Activated T-cell treated with anti-CD3 and anti-CD28 coated beads for 24 hours (primary cell): ENCODE measurements around the gene STIP1.
"Not testable (repeated sequence)": the region's sequence is repeated elsewhere in the genome, so short reads cannot be mapped to it uniquely, and the experiment has no call there.

Source experiments
- DNase-seq: peaks from one replicate; pipeline ENCODE4 v3.0.0-alpha.2; 2020; ENCODE audit warnings: low read depth

The STIP1 gene

GRCh38 chr11:64157631-64158394 lies 28.2 kb upstream of the STIP1 start:
- DNase-seq, result no peak

- no peak for DNase-seq
Measured at GRCh38 chr11:64161037-64161436, 24.9 kb upstream of the STIP1 start.

GRCh38 chr11:64162769-64163168 lies 23.2 kb upstream of the STIP1 start:
- not testable (repeated sequence) for DNase-seq

GRCh38 chr11:64163951-64164350 lies 22.0 kb upstream of the STIP1 start:
- DNase-seq, result no peak

GRCh38 chr11:64164392-64165312 lies 21.3 kb upstream of the STIP1 start:
- DNase-seq, result no peak

- no peak for DNase-seq
Measured at GRCh38 chr11:64165481-64165841, 20.5 kb upstream of the STIP1 start.

GRCh38 chr11:64165842-64166635 lies 19.9 kb upstream of the STIP1 start, which contains the start of gene MACROD1:
TSS of gene MACROD1 (minus strand) at chr11:64166113. CDS start at chr11:64165994, 119 bp downstream.
- DNase-seq, result peak; percentile 80

GRCh38 chr11:64170419-64170818 lies 15.6 kb upstream of the STIP1 start:
- no peak for DNase-seq

- DNase-seq, result no peak
Measured at GRCh38 chr11:64173616-64174355, 12.2 kb upstream of the STIP1 start.

GRCh38 chr11:64176751-64177150 lies 9.2 kb upstream of the STIP1 start:
- no peak for DNase-seq

- DNase-seq, result no peak
Measured at GRCh38 chr11:64178203-64178602, 7.8 kb upstream of the STIP1 start.

GRCh38 chr11:64178951-64179639 lies 6.9 kb upstream of the STIP1 start:
- no peak for DNase-seq

- DNase-seq, result no peak
Measured at GRCh38 chr11:64180891-64181290, 5.1 kb upstream of the STIP1 start.

GRCh38 chr11:64181506-64182411 lies 4.2 kb upstream of the STIP1 start:
- DNase-seq, result peak; percentile 43

- no peak for DNase-seq
Measured at GRCh38 chr11:64183890-64184289, 2.1 kb upstream of the STIP1 start.

- no peak for DNase-seq
Measured at GRCh38 chr11:64185175-64185692, 737 bp upstream of the STIP1 start.

GRCh38 chr11:64186492-64187165 lies 658 bp downstream of the STIP1 start:
- DNase-seq, result peak; percentile 26

GRCh38 chr11:64192434-64192833 lies 6.5 kb downstream of the STIP1 start:
- no peak for DNase-seq

- no peak for DNase-seq
Measured at GRCh38 chr11:64196626-64197025, 10.7 kb downstream of the STIP1 start.
